Measurements from ENCODE around the gene CDKN2C. TPM values are rescaled to one million over a fixed set of nuclear protein-coding genes. Genes with fewer than 3 reads are reported as not detected.
"Not testable (repeated sequence)": the region's sequence is repeated elsewhere in the genome, so short reads cannot be mapped to it uniquely, and the experiment has no call there.

The CDKN2C gene
- total RNA-seq, 2 donors from 2014 or later: 8.1 to 21.4 TPM

- no peak for DNase-seq
- TF ChIP-seq CTCF (IDR thresholded peaks at IDR 0.05): no peak
- Histone ChIP-seq H3K36me3 (no peaks in the 10 kb centered on the region), H3K9ac (ENCODE audit: low read depth in 2 of 2, low read length in 2 of 2) (no peak overlapping the region), H3K4me3 (no peak overlapping the region), H3K4me1 (no peaks in the 10 kb centered on the region), H3K27me3 (no peaks in the 10 kb centered on the region), H3K9me3 (no peaks in the 10 kb centered on the region), H3K27ac (no peak overlapping the region)
- intact Hi-C loops (cut with DNase I): no loop called here
Observed at GRCh38 chr1:50940291-50940690, 29.8 kb upstream of the CDKN2C start.

DNA sequence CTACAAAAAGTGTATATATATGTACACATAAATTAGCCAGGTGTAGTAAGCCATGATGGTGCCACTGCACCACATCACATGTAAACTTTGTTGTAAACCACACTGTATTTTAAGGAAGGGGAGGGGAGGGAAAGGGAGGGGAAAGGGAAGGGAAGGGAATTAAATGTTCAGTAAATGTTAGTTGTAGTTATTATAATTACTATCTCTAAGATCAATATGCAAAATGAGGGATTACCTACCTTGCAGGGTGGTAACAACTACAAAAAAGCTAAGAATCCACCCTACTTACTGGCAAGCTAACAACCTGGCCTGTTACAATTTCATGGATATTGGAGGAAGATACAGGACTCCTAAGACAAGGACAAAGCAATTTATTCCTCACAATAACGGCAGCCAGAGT, 27.7 kb upstream of the CDKN2C start:
- no peaks in the 10 kb centered on the region for H3K9me3 ChIP-seq
- H3K27me3 ChIP-seq: no peaks in the 10 kb centered on the region
- DNase-seq: no peak
- H3K36me3 ChIP-seq: no peaks in the 10 kb centered on the region
- H3K9ac ChIP-seq (ENCODE audit: low read depth in 2 of 2, low read length in 2 of 2): no peak overlapping the region
- TF ChIP-seq CTCF (IDR thresholded peaks at IDR 0.05): no peak
- H3K27ac ChIP-seq: no peak overlapping the region
- no peaks in the 10 kb centered on the region for H3K4me1 ChIP-seq
- intact Hi-C loops (cut with DNase I): no loop called here
- no peak overlapping the region for H3K4me3 ChIP-seq

- Histone ChIP-seq H3K36me3 (no peaks in the 10 kb centered on the region), H3K4me3 (no peak overlapping the region), H3K9ac (ENCODE audit: low read depth in 2 of 2, low read length in 2 of 2) (no peak overlapping the region), H3K4me1 (no peaks in the 10 kb centered on the region), H3K27ac (no peak overlapping the region), H3K27me3 (no peaks in the 10 kb centered on the region), H3K9me3 (no peaks in the 10 kb centered on the region)
- no peak for DNase-seq
- TF ChIP-seq CTCF (IDR thresholded peaks at IDR 0.05): no peak
- intact Hi-C loops (cut with DNase I): no loop called here
Observed at GRCh38 chr1:50949286-50949982, 20.6 kb upstream of the CDKN2C start.

GRCh38 chr1:50950396-50950795, 19.6 kb upstream of the CDKN2C start:
- TF ChIP-seq CTCF (IDR thresholded peaks at IDR 0.05): no peak
- no peak for DNase-seq
- Histone ChIP-seq H3K36me3 (no peaks in the 10 kb centered on the region), H3K4me3 (no peak overlapping the region), H3K27me3 (no peaks in the 10 kb centered on the region), H3K9me3 (no peaks in the 10 kb centered on the region), H3K4me1 (no peaks in the 10 kb centered on the region), H3K9ac (ENCODE audit: low read depth in 2 of 2, low read length in 2 of 2) (no peak overlapping the region), H3K27ac (no peak overlapping the region)
- intact Hi-C loops (cut with DNase I): no loop called here

DNA sequence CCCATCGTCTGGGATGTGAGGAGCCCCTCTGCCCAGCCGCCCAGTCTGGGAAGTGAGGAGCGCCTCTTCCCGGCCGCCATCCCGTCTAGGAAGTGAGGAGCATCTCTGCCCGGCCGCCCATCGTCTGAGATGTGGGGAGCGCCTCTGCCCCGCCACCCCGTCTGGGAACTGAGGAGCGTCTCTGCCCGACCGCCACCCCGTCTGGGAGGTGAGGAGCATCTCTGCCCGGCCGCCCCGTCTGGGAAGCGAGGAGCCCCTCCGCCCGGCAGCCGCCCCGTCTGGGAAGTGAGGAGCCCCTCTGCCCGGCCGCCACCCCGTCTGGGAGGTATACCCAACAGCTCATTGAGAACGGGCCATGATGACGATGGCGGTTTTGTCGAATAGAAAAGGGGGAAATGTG, 17.5 kb upstream of the CDKN2C start:
- H3K9me3 ChIP-seq; H3K4me1 ChIP-seq; intact Hi-C loops (cut with DNase I); H3K27ac ChIP-seq; H3K9ac ChIP-seq (ENCODE audit: low read depth in 2 of 2, low read length in 2 of 2); H3K27me3 ChIP-seq; DNase-seq; H3K36me3 ChIP-seq; H3K4me3 ChIP-seq: not testable (repeated sequence)

DNA sequence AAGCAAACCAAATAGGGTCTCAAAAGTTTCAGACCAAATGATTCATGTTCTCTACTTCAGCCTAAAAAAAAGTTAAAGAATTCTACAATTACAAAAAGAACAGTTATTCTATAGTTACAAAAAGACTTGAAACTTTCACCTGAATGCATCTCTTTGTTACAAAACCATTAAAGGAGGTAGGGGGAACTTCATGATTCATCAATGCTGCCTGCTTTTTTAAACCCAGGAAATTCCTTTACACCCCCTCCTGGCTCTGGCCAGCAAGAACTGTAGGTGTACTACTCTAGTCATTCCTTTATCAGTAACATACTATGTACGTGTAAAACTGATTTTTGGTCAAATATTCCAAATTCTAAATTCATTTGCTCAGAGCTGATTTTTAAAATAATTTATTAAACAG, 14.9 kb upstream of the CDKN2C start:
- H3K9ac ChIP-seq (ENCODE audit: low read depth in 2 of 2, low read length in 2 of 2): no peak overlapping the region
- DNase-seq: no peak
- H3K27ac ChIP-seq: no peak overlapping the region
- H3K36me3 ChIP-seq: no peaks in the 10 kb centered on the region
- no peak for TF ChIP-seq CTCF (IDR thresholded peaks at IDR 0.05)
- H3K4me3 ChIP-seq: no peak overlapping the region
- intact Hi-C loops (cut with DNase I): no loop called here
- H3K9me3 ChIP-seq: no peaks in the 10 kb centered on the region
- H3K27me3 ChIP-seq: no peaks in the 10 kb centered on the region
- no peaks in the 10 kb centered on the region for H3K4me1 ChIP-seq
